ENCODE data around the gene TPM2.

The TPM2 gene

DNA sequence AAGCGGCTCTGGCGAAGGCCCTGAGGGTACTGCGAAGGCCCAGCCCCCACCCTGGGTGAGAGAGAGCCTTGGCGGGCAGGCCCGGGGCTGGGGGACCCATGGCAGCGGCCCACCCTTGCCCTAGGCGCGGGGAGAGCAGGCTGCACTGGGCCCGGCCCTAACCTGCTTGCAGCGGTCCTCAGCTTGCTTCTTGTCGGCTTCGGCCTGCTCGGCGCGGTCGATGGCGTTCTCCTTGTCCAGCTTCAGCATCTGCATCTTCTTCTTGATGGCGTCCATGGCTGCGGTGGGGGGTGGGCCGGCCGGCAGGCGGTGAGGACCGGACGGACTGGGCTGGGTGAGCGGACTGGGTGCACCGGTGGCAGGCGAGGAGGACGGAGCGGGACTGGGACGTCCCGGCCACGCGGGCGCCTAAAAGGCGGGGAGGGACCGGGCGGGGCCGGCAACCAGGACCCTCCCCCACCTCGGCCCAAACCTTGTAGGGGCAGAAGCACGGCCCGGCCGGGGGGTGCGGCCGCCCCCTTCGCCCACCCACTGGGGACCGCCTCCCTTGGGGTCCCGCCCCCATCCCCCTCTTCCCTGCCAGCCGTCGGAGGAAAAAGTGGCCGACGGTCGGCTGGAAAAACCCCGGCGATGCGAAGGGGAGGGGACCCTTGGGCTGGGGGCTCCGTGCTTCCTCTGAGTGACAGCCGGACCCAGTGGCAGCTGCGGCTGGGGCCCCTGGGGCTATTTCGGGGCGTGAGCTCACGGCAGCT, at the start of gene TPM2:
TPM2 (minus strand) TSS at position 384 of the 752 bp plus-strand sequence; CDS start at position 276, 108 bp downstream.
- peak; percentile 83 for DNase-seq (ENCODE audit: low spot score)

DNA sequence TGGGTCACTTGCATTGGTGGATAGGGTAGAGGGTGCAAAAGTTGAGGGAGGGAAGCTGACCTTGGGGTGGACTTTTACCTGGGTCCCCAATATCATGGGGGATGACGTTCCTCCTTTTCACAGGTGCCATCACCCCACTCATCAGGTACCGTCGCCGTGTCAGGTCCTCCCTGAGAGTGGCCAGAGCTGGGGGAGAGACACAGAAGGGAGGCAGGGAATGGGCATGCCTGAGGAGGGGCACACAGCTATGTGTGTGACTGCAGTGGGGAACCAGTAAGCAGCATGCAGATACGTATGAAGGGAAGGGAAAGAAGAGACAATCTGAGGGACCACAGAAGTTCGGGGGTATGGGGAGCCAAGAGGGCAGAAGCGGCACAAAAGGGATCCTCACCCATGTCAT, 49.2 kb upstream of the TPM2 start:
- no peak for DNase-seq (ENCODE audit: low spot score)

DNA sequence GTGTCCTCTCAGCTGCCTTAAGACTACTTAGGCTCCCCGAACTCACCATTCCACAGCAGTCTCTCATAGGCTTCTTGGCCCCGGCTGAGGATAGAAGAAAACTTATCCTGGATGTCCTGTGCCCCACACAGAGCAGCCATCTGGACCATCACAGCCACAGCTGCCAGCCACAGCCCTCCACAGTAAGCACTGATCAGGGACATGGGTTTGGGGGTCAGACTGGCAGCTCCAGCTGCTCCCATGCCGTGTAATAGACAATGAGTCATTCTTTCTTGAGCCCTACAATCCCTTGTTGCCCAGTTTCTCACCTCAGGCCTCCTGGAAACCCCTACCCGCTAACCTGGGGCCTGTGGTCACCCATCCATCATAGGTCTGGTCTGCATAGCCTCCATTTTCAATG, 48.5 kb upstream of the TPM2 start:
- DNase-seq (ENCODE audit: low spot score) = no peak

DNA sequence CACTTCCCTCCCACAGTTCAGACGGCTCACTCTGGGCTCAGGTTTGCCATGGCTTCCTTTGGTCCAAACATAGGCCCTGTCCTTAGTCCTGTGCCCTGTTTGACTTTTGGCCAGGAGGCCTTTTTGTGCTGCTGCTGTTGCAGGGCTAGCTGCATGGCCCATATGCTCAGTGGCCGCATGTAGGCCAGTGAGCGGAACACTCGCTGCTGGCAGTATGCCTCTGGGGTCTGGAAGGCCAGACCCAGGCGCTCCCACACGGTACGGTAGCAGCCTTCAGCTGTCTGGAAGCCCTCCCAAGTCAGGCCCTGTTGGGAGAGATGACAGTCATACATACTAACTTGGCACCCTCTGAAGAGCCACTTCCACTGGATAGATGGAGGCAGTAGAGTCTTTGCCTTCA, 47.4 kb upstream of the TPM2 start:
- no peak for DNase-seq (ENCODE audit: low spot score)

DNA sequence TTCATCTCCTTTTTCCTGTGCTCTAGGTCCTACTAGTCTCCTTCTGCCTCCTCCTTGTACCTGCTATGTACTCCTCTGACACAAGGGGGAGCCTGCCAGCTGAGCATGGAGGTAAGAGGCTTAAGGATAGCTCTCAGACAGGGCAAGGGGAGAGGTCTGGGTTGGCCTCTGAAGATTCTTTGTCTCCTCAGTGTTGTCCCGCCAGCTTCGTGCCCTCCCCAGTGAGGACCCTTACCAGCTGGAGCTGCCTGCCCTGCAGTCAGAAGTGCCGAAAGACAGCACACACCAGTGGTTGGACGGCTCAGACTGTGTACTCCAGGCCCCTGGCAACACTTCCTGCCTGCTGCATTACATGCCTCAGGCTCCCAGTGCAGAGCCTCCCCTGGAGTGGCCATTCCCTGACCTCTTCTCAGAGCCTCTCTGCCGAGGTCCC, 46.5 kb upstream of the TPM2 start:
- peak; percentile 76 for DNase-seq (ENCODE audit: low spot score)

DNA sequence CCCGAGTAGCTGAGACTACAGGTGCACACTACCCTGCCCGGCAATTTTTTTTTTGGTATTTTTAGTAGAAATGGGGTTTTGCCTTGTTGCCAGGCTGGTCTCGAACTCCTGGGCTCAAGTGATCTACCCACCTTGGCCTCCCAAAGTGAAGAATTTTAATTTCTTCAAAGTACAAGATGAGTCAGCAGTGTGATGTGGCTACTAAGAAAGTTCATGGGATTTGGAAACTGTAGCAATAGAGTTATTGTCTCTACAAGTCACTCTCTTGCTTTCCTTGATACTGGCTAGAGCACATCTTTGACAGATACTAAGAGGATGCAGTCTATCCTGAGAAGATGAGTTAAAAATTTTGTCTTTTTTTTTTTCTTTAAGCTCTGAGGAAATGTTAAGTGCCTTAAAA, 44.4 kb upstream of the TPM2 start:
- DNase-seq (ENCODE audit: low spot score) = no peak

DNA sequence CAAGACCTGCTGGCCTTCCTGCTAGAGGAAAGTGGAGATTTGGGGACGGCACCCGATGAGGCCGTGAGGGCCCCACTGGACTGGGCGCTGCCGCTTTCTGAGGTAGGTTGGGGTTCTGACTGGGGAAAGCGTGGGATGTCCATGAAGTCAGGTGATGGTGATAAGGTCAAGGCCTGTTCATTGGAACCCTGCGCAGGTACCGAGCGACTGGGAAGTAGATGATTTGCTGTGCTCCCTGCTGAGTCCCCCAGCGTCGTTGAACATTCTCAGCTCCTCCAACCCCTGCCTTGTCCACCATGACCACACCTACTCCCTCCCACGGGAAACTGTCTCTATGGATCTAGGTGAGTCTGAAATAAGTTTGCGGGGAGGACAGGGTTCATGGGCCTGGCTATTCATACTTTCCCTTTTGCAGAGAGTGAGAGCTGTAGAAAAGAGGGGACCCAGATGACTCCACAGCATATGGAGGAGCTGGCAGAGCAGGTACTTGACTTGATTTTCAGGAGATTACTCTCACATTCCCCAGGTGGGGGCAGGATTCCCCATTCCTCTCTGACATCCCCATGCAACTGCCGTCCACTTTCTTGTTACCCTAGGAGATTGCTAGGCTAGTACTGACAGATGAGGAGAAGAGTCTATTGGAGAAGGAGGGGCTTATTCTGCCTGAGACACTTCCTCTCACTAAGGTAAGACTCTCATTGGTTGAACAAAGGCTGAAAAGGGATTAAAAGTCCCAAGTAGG, 43.2 kb upstream of the TPM2 start:
- DNase-seq (ENCODE audit: low spot score) = peak; percentile 79

DNA sequence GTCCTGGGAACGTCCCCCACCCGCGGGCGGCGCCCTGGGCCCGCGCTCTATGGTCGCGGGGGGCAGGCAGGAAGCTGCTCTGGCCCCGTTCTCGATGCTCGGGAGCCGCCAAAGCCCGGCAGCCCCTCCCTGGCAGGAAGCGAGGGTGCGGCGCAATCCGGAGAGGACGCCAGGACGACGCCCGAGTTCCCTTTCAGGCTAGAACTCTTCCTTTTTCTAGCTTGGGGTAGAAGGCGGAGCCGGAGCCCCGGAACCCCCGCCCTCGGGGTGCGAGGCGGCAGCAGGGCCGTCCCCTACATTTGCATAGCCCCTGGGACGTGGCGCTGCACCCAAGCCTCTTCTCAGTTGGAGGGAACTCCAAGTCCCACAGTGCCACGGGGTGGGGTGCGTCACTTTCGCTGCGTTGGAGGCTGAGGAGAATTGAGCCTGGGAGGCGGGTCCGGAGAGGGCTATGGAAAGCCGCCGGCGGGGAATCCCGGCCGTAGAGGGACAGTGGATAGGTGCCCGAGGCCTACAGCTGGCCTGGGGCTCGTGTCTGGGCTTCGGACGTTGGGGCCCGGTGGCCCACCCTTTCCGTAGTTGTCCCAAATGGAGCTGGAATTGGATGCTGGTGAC, 42.6 kb upstream of the TPM2 start, which contains the start of the genes CREB3 and TLN1:
CREB3 (plus strand) TSS at position 482 of the 615 bp plus-strand sequence; CDS start at position 589, 107 bp downstream.
TLN1 (minus strand) TSS at position 11 of the 615 bp plus-strand sequence. CDS start 6,501 bp downstream, outside the sequence.
- DNase-seq (ENCODE audit: low spot score) = peak; percentile 95

DNA sequence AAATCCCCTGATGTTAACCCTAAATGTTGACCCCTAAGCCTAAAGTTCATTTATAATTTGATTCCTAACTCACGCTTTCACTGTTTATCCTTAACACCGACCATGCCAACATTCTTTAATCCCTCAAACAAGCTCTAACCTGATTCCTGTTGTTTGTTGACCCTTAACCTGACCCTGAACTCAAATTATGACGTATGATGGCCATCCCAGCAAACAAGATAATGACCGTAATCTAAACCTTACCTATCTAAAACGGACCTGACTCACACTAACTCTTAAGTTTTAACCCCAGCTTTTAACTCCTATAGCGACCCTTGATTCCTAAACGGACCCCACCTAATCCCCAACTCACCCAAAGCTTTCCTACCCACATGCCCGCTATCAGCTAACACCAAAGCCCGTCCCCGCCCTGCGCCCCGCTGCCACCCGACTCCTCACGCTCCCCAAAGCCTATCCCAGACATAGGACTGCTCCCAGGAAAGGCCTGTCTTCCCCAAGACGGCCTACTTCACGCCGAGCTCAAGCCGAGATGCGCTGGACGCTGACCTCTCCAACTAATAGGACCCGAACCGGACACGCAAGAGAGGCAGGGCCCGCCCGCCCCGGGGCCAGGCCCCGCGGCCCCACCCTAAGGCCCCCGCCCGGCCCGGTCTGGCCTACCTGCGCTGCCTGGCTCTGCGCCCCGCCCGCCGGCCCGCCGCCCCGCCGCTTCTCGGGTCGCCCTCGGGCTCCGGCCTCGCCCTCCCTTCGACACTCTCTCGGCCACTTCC, 41.9 kb upstream of the TPM2 start:
- no peak for DNase-seq (ENCODE audit: low spot score)

DNA sequence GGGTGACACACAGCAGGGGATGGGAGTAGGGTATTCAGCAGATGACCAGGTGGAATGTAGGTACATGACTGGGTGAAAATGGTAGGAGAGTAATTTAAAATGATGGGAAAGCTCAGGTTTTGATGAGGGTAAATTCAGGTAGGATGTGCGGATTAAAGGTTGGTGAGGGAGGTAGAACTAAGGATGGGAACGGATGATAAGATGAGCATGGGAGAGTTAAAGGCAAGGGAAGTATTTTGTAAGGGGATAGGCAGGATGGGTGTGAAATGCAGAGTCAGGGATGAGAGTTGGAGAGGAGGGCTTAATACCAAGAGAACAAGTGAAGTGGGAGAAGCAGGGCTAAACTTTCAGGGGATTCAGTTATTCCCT, 40.7 kb upstream of the TPM2 start:
- DNase-seq (ENCODE audit: low spot score) = no peak

DNA sequence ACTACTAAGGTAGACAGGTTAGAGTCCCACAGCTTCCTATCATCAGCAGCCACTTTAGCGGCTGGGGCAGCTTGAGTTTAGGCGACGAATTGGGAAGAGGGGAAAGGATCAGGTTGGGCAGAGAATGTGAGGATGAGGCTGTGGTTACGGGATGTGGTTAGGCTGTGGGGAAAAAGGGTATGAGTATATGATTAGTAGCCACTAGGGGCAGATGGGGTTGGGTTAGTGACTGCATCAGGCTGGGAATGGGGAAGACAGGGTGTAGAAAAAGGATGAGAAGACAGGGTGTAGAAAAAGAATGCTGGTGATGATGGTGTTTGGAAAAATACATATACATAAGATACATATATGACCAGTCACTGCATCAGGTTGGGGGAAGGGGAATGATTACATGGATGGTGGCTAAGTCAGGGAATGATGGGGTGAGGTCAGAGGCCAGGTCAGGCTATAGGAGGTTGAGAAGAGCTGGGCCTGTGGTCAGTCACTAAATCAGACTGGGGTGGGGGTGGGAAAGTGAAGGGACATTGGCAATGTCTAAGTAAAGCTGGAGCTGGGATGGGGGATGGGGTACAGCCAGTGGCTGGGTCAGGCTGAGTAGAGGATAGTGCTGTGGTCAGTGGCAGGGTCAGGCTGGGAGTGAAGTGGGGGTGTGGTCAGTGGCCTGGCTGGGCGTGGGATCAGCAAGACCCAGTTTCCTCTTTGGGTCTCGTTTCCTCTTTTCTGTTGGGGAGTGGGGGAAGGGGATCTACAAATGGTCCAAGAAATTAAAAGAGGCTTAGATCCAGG, 40.2 kb upstream of the TPM2 start:
- peak; percentile 55 for DNase-seq (ENCODE audit: low spot score)

DNA sequence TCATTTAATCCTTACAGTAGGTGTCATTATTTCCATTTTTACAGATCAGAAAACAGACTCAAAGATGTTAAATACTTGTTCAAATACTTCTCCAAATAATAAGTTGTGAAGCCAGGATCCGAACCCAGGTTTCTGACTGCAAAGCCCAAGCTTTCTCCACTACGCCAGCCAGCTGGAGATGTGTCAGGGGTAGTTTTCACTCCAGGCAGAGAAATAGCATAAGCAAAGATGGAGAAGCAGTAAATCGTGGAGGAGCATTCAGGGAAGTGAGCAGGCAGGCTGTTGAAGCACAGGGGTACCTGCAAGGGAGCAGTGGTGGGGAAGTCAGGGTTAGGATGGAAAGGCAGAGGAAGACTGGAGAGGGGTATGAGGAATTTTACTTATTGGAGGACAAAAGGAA, 39.4 kb upstream of the TPM2 start:
- DNase-seq (ENCODE audit: low spot score) = no peak

DNA sequence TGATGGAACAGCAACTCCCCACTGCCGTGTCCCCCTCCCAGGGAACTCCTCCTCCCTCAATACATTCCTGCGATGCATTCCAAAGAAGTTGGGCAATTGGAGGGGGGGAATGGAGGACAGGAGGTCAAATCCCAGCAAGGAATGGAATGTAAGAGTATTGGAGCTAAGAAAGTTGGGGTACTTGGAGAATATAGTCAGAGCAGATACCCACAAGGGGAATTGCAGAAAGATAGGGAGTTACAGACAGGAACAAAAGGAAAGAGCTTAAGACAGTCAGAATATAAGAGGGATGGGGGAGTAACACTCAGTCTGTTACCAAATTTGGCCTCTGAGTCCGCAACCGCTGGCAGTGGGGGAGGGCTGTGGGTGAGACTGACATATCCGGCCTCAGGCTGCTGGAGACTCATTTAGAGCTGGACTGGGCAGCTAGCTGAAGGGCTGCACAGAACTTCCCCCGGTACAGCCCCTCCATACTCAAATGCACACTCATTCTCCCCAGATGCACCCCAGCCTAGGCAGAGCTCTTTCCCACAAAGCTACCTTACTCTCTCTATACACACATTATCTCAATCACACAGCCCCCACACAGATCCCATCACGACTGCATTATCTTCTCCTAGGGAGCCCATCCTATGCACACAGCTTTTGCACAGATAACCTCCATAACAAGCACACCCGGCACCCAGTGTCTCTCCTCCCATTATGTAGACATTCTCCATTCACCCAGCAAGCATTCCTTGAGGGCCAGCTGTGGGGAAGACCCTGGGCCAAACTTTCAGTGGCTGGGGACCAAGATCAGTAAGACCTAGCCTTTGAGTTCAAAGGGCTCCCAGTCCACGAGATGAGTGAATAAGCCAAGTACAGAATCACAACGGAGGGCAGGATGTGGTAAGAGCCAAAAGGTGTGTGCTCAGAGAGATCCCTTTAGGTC, 38.6 kb upstream of the TPM2 start:
- peak; percentile 68 for DNase-seq (ENCODE audit: low spot score)

DNA sequence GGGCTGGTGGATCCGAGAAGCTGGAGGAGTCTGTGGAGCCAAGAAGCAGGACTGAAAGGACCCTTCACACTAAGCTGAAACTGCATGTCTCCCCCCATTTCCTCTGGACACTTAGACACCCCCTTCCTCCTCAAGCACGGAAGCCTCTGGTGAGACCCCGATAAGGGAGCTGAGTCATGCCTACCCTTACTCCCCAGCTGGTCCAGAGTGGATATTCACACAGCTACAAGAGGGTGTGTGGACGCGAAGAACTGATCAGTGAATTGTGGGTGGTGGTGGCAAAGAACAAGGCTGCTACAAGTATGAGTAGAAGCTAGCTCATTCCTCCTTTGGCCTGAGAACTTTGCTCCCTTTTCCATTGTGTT, 37.9 kb upstream of the TPM2 start:
- no peak for DNase-seq (ENCODE audit: low spot score)

DNA sequence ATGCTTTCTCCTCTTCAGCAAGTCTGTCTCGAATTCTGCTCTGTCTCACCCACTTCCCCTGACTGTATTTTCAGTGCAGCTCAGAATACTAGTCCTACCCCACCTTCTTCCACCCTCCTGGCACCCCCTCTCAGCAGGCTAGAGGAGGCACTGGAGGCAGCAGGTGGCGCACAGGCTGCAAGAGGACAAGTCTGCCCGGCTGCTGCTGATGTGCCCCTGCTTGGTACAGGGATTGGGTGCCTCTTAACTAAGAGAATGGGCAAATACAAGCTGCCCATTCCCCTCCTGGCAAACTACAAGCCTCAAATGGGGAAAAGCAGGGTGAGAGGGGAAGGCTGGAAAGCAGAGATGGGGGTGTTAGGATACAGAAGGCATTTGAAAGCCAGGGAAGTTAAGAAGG, 37.2 kb upstream of the TPM2 start:
- DNase-seq (ENCODE audit: low spot score) = no peak

DNA sequence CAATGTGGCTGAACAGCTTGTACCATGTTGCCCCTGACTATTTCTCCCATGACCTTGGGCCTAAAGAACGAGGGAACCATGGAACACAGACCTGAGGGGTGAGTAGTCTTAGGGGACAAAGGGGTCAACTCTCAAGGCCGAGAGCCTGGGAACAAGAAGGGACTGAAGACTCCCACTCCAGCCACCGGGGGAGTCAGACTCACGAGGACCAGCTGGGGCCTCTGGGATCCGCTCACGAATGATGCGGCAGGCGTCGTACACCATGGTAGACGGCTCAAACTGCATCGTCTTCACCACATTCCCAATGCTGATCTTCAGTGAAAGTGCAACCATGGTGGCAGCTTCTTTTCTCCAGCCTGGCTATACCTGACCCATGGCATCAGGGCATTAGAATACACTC, 35.6 kb upstream of the TPM2 start:
- no peak for DNase-seq (ENCODE audit: low spot score)

DNA sequence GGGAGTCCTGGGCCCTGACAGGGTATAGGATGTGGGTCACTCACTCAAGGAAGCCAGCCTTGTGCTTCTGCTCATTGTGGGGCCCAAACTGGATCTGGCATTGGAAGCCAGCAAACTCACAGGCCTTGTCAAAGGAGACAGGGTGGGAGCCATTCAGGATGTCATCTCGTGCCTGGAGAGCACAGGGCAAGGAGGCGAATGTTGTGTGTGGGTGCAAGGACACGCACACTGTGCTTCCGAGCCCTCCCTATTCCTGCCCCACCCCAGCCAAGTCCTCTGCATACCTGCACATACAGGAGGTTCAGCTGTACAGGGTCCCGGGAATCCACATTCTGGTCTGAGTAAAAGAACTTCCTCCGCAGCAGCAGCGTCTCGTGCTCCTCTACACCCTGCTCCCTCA, 34.2 kb upstream of the TPM2 start:
- no peak for DNase-seq (ENCODE audit: low spot score)

DNA sequence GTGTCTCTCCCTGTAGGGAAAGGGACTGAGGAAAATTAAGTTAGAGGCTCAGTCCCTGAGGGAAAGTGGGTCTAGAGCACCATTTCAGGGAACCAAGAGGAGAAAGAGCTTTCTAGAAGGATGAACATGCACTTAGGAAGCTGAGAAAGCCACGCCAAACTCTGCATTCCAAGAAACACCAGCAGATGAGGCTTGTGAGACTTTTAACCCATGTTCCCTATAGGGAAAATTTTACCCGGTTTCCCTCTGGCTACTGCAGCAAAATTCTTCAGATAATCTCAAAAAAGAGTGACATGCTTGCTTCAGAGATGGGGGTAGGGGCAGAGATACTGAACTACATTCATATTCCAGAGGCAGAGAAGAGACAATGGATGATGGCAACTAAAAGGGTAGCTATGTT, 33.7 kb upstream of the TPM2 start:
- DNase-seq (ENCODE audit: low spot score) = no peak

DNA sequence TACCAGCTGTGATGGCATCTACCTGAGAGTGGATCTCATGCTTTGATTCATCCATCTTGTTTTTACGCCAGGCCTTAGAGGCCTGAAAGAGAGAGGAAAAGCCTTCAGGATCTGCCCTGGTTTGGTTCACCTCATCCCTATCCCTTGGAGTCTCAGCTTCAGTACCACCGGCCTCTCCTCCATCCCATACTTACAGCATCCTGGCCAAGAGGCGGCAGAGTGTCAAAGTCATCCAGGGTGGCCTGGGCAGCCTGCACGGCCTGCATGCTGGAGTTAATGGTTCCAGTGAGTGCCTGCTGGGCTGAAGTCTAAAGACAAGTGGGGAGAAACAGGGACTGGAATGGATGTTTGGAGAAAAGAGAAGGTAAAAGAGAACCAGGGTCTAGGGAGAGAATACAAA, 29.8 kb upstream of the TPM2 start:
- no peak for DNase-seq (ENCODE audit: low spot score)

Data from iPS-NIHi11 (cell line).